Measurements from ENCODE around the gene NUB1.

Gene NUB1

GRCh38 chr7:151394076-151395035 lies 52.7 kb downstream of the NUB1 start:
- intact Hi-C loops (cut with DNase I; ENCODE audit: low total_unique reads) = no loop called here
- H3K27me3 ChIP-seq = peaks cover 0 to 30% of the 10 kb centered on the region in 2 donors
- no peak for DNase-seq
- no peak overlapping the region for H3K27ac ChIP-seq
- no peaks in the 10 kb centered on the region for H3K4me1 ChIP-seq
- no peak for TF ChIP-seq CTCF (IDR thresholded peaks at IDR 0.05)
- no peaks in the 10 kb centered on the region for H3K9me3 ChIP-seq
- H3K4me3 ChIP-seq = no peak overlapping the region
- H3K36me3 ChIP-seq = peaks cover 0 to 6% (median 0%) of the 10 kb centered on the region in 3 donors

- DNase-seq = no peak
- TF ChIP-seq CTCF (IDR thresholded peaks at IDR 0.05) = no peak
- Histone ChIP-seq H3K36me3 (peaks cover 0 to 6% (median 0%) of the 10 kb centered on the region in 3 donors), H3K4me1 (no peaks in the 10 kb centered on the region), H3K9me3 (no peaks in the 10 kb centered on the region), H3K4me3 (no peak overlapping the region), H3K27me3 (peaks cover 0 to 30% of the 10 kb centered on the region in 2 donors), H3K27ac (no peak overlapping the region)
- intact Hi-C loops (cut with DNase I; ENCODE audit: low total_unique reads) = no loop called here
Measured at GRCh38 chr7:151395036-151395367, 53.4 kb downstream of the NUB1 start.

- Histone ChIP-seq H3K27me3 (peaks cover 0 to 25% of the 10 kb centered on the region in 2 donors), H3K36me3 (peaks cover 0 to 6% (median 0%) of the 10 kb centered on the region in 3 donors), H3K27ac (no peak overlapping the region), H3K9me3 (no peaks in the 10 kb centered on the region), H3K4me3 (no peak overlapping the region), H3K4me1 (no peaks in the 10 kb centered on the region)
- intact Hi-C loops (cut with DNase I; ENCODE audit: low total_unique reads) = no loop called here
- no peak for TF ChIP-seq CTCF (IDR thresholded peaks at IDR 0.05)
- no peak for DNase-seq
Measured at GRCh38 chr7:151396328-151396970, 54.8 kb downstream of the NUB1 start.

- no peaks in the 10 kb centered on the region for H3K4me1 ChIP-seq
- intact Hi-C loops (cut with DNase I; ENCODE audit: low total_unique reads) = no loop called here
- no peak for TF ChIP-seq CTCF (IDR thresholded peaks at IDR 0.05)
- no peak overlapping the region for H3K4me3 ChIP-seq
- H3K36me3 ChIP-seq = peaks cover 0 to 6% (median 0%) of the 10 kb centered on the region in 3 donors
- DNase-seq = no peak
- H3K9me3 ChIP-seq = no peaks in the 10 kb centered on the region
- H3K27me3 ChIP-seq = peaks cover 0 to 25% of the 10 kb centered on the region in 2 donors
- no peak overlapping the region for H3K27ac ChIP-seq
Measured at GRCh38 chr7:151397026-151397425, 55.4 kb downstream of the NUB1 start.

- H3K9me3 ChIP-seq = no peaks in the 10 kb centered on the region
- H3K27me3 ChIP-seq = peaks cover 0 to 17% of the 10 kb centered on the region in 2 donors
- H3K27ac ChIP-seq = no peak overlapping the region
- no peak for TF ChIP-seq CTCF (IDR thresholded peaks at IDR 0.05)
- DNase-seq = no peak
- H3K4me1 ChIP-seq = peaks cover 0 to 8% (median 5%) of the 10 kb centered on the region in 4 donors
- H3K36me3 ChIP-seq = peaks cover 0 to 6% (median 0%) of the 10 kb centered on the region in 3 donors
- H3K4me3 ChIP-seq = no peak overlapping the region
- intact Hi-C loops (cut with DNase I; ENCODE audit: low total_unique reads) = no loop called here
Measured at GRCh38 chr7:151398446-151399304, 57.1 kb downstream of the NUB1 start.

Measured in tibial artery (tissue), 4 donors.